Measurements from ENCODE around the gene WDR46. TPM values are rescaled to one million over a fixed set of nuclear protein-coding genes. Genes with fewer than 3 reads are reported as not detected.

Gene WDR46
- polyA plus RNA-seq, 3 donors: 33.3 to 41.0 (median 37.3) TPM

- Histone ChIP-seq H3K9me3 (replicated peaks in 1 of 2; ENCODE audit: control insufficient read depth in 1 of 2, insufficient read depth in 1 of 2, low read length in 2 of 2) (no peaks in the 10 kb centered on the region), H2AFZ (ENCODE audit: insufficient read depth, low read depth, low read length, poor library complexity, severe bottlenecking) (no peak overlapping the region), H4K20me1 (ENCODE audit: insufficient read depth, low read length) (peaks cover 59% of the 10 kb centered on the region), H3K4me3 (replicated peaks in 1 of 3; ENCODE audit: low read depth in 2 of 3, low read length in 3 of 3) (peak overlapping the region in 1 of 3 experiments; percentile 99), H3K4me1 (ENCODE audit: control insufficient read depth in 1 of 2, insufficient read depth in 2 of 2, low read length in 2 of 2) (peaks cover 62 to 72% of the 10 kb centered on the region in 2 donors), H3K79me2 (ENCODE audit: insufficient read depth, low read length) (peaks cover 85% of the 10 kb centered on the region), H3K9ac (ENCODE audit: insufficient read depth, low read length, poor library complexity, severe bottlenecking) (no peak overlapping the region), H3K36me3 (replicated peaks in 1 of 2; ENCODE audit: control insufficient read depth in 1 of 2, insufficient read depth in 2 of 2, low read length in 2 of 2) (peaks cover 25 to 37% of the 10 kb centered on the region in 2 donors), H3K4me2 (replicated peaks; ENCODE audit: extremely low read depth, low read length, poor library complexity, severe bottlenecking) (no peak overlapping the region), H3K27ac (ENCODE audit: low read depth in 1 of 2, low read length in 2 of 2) (peak overlapping the region; percentile 21 to 24), H3K27me3 (ENCODE audit: control insufficient read depth in 2 of 2, insufficient read depth in 2 of 2, low read length in 2 of 2) (no peaks in the 10 kb centered on the region)
- Mint-ChIP-seq H3K4me1 (peaks cover 71% of the 10 kb centered on the region), H3K27ac (peak overlapping the region; percentile 67 to 100 (median 99)), H3K36me3 (peaks cover 35 to 50% of the 10 kb centered on the region in 2 donors), H3K9me3 (peaks cover 0 to 6% (median 1%) of the 10 kb centered on the region in 7 donors), H3K4me3 (no peak overlapping the region), H3K27me3 (ENCODE audit: low read depth in 3 of 3) (peaks cover 0 to 1% (median 0%) of the 10 kb centered on the region in 3 donors)
- 96% methylated on average over 10 of the region's 17 CpGs for WGBS (ENCODE audit: insufficient coverage)
- intact Hi-C loops (cut with micrococcal nuclease): loop anchor here in 1 of 2 donors (10.0 kb wide), 1 partner anchor 99 kb away; the partner anchor contains the start of genes CUTA and PHF1
- DNase-seq: no peak
- TF ChIP-seq CTCF (IDR thresholded peaks at IDR 0.05): no peak
These were observed 27.0 kb upstream of the WDR46 start for GRCh38 chr6:33315793-33316602.

GRCh38 chr6:33314943-33315792 is 26.1 kb upstream of the WDR46 start:
- DNase-seq: peak in 1 of 3 donors; percentile 23
- H3K36me3 Mint-ChIP-seq: peaks cover 33 to 50% of the 10 kb centered on the region in 2 donors
- peaks cover 66% of the 10 kb centered on the region for H3K4me1 Mint-ChIP-seq

More at GRCh38 chr6:33314943-33315792, 26.1 kb upstream of the WDR46 start:
- Mint-ChIP-seq H3K27ac (peak overlapping the region; percentile 95 to 100 (median 99)), H3K27me3 (ENCODE audit: low read depth in 3 of 3) (peaks cover 0 to 1% (median 0%) of the 10 kb centered on the region in 3 donors), H3K9me3 (peaks cover 0 to 6% (median 1%) of the 10 kb centered on the region in 7 donors), H3K4me3 (peak overlapping the region; percentile 98)
- peaks cover 53 to 64% of the 10 kb centered on the region in 2 donors for H3K4me1 ChIP-seq (ENCODE audit: control insufficient read depth in 1 of 2, insufficient read depth in 2 of 2, low read length in 2 of 2)
- WGBS (ENCODE audit: insufficient coverage): 56% methylated on average over 39 of the region's 47 CpGs
- H3K79me2 ChIP-seq (ENCODE audit: insufficient read depth, low read length): peaks cover 85% of the 10 kb centered on the region
- intact Hi-C loops (cut with micrococcal nuclease): loop anchor here in 1 of 2 donors (10.0 kb wide), 1 partner anchor 100 kb away; the partner anchor contains the start of genes CUTA and PHF1
- H2AFZ ChIP-seq (ENCODE audit: insufficient read depth, low read depth, low read length, poor library complexity, severe bottlenecking): peak overlapping the region; percentile 55
- peak overlapping the region; percentile 98 to 100 for H3K27ac ChIP-seq (ENCODE audit: low read depth in 1 of 2, low read length in 2 of 2)
- H3K4me2 ChIP-seq (replicated peaks; ENCODE audit: extremely low read depth, low read length, poor library complexity, severe bottlenecking): peak overlapping the region; percentile 90
- peaks cover 19 to 37% of the 10 kb centered on the region in 2 donors for H3K36me3 ChIP-seq (replicated peaks in 1 of 2; ENCODE audit: control insufficient read depth in 1 of 2, insufficient read depth in 2 of 2, low read length in 2 of 2)
- peaks cover 59% of the 10 kb centered on the region for H4K20me1 ChIP-seq (ENCODE audit: insufficient read depth, low read length)
- H3K4me3 ChIP-seq (replicated peaks in 1 of 3; ENCODE audit: low read depth in 2 of 3, low read length in 3 of 3): peak overlapping the region; percentile 75 to 98 (median 96)
- no peak for TF ChIP-seq CTCF (IDR thresholded peaks at IDR 0.05)
- H3K9ac ChIP-seq (ENCODE audit: insufficient read depth, low read length, poor library complexity, severe bottlenecking): peak overlapping the region; percentile 98
- no peaks in the 10 kb centered on the region for H3K27me3 ChIP-seq (ENCODE audit: control insufficient read depth in 2 of 2, insufficient read depth in 2 of 2, low read length in 2 of 2)
- H3K9me3 ChIP-seq (replicated peaks in 1 of 2; ENCODE audit: control insufficient read depth in 1 of 2, insufficient read depth in 1 of 2, low read length in 2 of 2): no peaks in the 10 kb centered on the region
